ENCODE data around the gene HSPG2. TPM values are rescaled to one million over a fixed set of nuclear protein-coding genes. Genes with fewer than 3 reads are reported as not detected.
"Not testable (repeated sequence)": the region's sequence is repeated elsewhere in the genome, so short reads cannot be mapped to it uniquely, and the experiment has no call there.

HSPG2 gene
- total RNA-seq, 1 donor from 2014 or later = 656 TPM

DNA sequence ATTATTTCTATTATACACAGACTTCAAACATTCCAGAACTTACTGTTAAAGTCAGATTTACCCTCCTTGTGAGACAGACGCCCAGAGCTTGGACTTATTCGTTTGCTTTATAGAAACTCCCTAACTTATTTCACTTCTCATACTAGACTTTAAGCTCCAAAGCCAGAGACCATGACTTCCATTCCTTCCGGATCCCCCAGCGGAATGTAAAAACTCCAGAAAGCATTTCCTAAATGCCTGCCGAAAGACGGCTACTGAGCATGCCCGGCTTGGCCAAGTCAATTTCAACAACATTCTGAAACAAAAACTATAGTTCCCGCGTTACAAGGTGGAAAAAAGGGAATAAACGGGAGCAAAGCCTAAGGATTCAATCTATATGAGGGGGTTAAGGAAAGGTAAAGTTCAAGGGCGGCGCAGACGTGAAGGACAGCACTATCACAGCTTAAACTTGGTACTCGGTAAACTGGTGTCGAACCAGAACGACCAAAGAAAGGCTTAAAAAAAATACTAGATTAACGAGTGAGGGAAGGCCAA lies 155.2 kb downstream of the HSPG2 start:
- Mint-ChIP-seq H3K9me3 (ENCODE audit: low read depth) (no peaks in the 10 kb centered on the region), H3K4me3 (ENCODE audit: low read depth) (peak overlapping the region; percentile 89), H3K4me1 (ENCODE audit: low read depth) (peaks cover 17% of the 10 kb centered on the region), H3K27me3 (peaks cover 3% of the 10 kb centered on the region), H3K36me3 (ENCODE audit: insufficient read depth) (peaks cover 1% of the 10 kb centered on the region), H3K27ac (peak overlapping the region; percentile 97)
- no peak for TF ChIP-seq CTCF (IDR thresholded peaks at IDR 0.05; ENCODE audit: unreplicated experiment)
- DNase-seq (ENCODE audit: low spot score, unreplicated experiment) = no peak

- TF ChIP-seq CTCF (IDR thresholded peaks at IDR 0.05; ENCODE audit: unreplicated experiment) = no peak
- no peaks in the 10 kb centered on the region for H3K9me3 Mint-ChIP-seq (ENCODE audit: low read depth)
- H3K36me3 Mint-ChIP-seq (ENCODE audit: insufficient read depth) = peaks cover 1% of the 10 kb centered on the region
- H3K4me1 Mint-ChIP-seq (ENCODE audit: low read depth) = peaks cover 26% of the 10 kb centered on the region
- DNase-seq (ENCODE audit: low spot score, unreplicated experiment) = no peak
- no peaks in the 10 kb centered on the region for H3K27me3 Mint-ChIP-seq
- peak overlapping the region; percentile 52 for H3K4me3 Mint-ChIP-seq (ENCODE audit: low read depth)
- H3K27ac Mint-ChIP-seq = no peak overlapping the region
These were observed 157.2 kb downstream of the HSPG2 start for GRCh38 chr1:21779613-21780521.

- Mint-ChIP-seq H3K27ac (peak overlapping the region; percentile 21), H3K9me3 (ENCODE audit: low read depth) (no peaks in the 10 kb centered on the region), H3K36me3 (ENCODE audit: insufficient read depth) (peaks cover 1% of the 10 kb centered on the region), H3K4me3 (ENCODE audit: low read depth) (no peak overlapping the region), H3K27me3 (no peaks in the 10 kb centered on the region), H3K4me1 (ENCODE audit: low read depth) (peaks cover 21% of the 10 kb centered on the region)
- TF ChIP-seq CTCF (IDR thresholded peaks at IDR 0.05; ENCODE audit: unreplicated experiment) = no peak
- no peak for DNase-seq (ENCODE audit: low spot score, unreplicated experiment)
These were observed 158.7 kb downstream of the HSPG2 start for GRCh38 chr1:21778405-21778727.

GRCh38 chr1:21776925-21777324 lies 160.2 kb downstream of the HSPG2 start:
- not testable (repeated sequence) for H3K27ac Mint-ChIP-seq; DNase-seq (ENCODE audit: low spot score, unreplicated experiment); H3K36me3 Mint-ChIP-seq (ENCODE audit: insufficient read depth); H3K9me3 Mint-ChIP-seq (ENCODE audit: low read depth); H3K27me3 Mint-ChIP-seq; H3K4me3 Mint-ChIP-seq (ENCODE audit: low read depth)
- H3K4me1 Mint-ChIP-seq (ENCODE audit: low read depth) = peaks cover 19% of the 10 kb centered on the region

- H3K36me3 Mint-ChIP-seq (ENCODE audit: insufficient read depth) = peaks cover 1% of the 10 kb centered on the region
- H3K27ac Mint-ChIP-seq = peak overlapping the region; percentile 24
- no peak for TF ChIP-seq CTCF (IDR thresholded peaks at IDR 0.05; ENCODE audit: unreplicated experiment)
These were observed 161.0 kb downstream of the HSPG2 start for GRCh38 chr1:21775985-21776562.

More at GRCh38 chr1:21775985-21776562, 161.0 kb downstream of the HSPG2 start:
- H3K27me3 Mint-ChIP-seq = no peaks in the 10 kb centered on the region
- peaks cover 14% of the 10 kb centered on the region for H3K4me1 Mint-ChIP-seq (ENCODE audit: low read depth)
- no peaks in the 10 kb centered on the region for H3K9me3 Mint-ChIP-seq (ENCODE audit: low read depth)
- no peak for DNase-seq (ENCODE audit: low spot score, unreplicated experiment)
- no peak overlapping the region for H3K4me3 Mint-ChIP-seq (ENCODE audit: low read depth)
